SK-N-SH (cell line): Measurements from ENCODE around the gene ZSCAN18. TPM values are rescaled to one million over a fixed set of nuclear protein-coding genes. Genes with fewer than 3 reads are reported as not detected.

Experiments
- CTCF ChIA-PET: fragments of 300-600, 350-600 bp; formaldehyde crosslinking; extraction: SDS; loops from one replicate; lab custom pipeline; 2021; lab: Yijun Ruan, JAX
- POLR2A ChIA-PET: fragments of 350-600 bp; sonication (Branson Sonifier 250); formaldehyde crosslinking; extraction: SDS; loops from one replicate; lab custom pipeline; 2020; ENCODE audit warnings: antibody characterized with exemption, inconsistent platforms; lab: Yijun Ruan, JAX
- DNase-seq: peaks from one replicate; pipeline ENCODE4 v3.0.0; 2012
- H2AFZ ChIP-seq: fragments of 200-600 bp; sonication (generic); 2 replicates; pipeline ENCODE4 v1.8.1; 2016; ENCODE audit warnings: antibody characterized with exemption, mild to moderate bottlenecking, low read depth
- H3F3A ChIP-seq: fragments of 200-600 bp; sonication (generic); replicated peaks from 2 replicates; pipeline ENCODE3; 2016; ENCODE audit warnings: antibody characterized with exemption, mild to moderate bottlenecking; ENCODE audit not compliant: insufficient read depth
- H3K27ac ChIP-seq, 2 experiments: fragments of 200-500 bp in 1 of 2; fragments of 200-600 bp in 1 of 2; sonication (Bioruptor generic) in 1 of 2; sonication (generic), shearing (Covaris generic) in 1 of 2; 2 replicates each; pipeline versions ENCODE4 v1.5.1 to v1.6.1; 2014 to 2016; ENCODE audit warnings: low read depth in 2 of 2, inconsistent platforms in 1 of 2, low read length in 1 of 2, mild to moderate bottlenecking in 1 of 2, mixed read lengths in 1 of 2
- H3K27me3 ChIP-seq: fragments of 200-600 bp; sonication (generic), shearing (Covaris generic); 2 replicates; pipeline ENCODE4 v1.6.1; 2016; ENCODE audit warnings: mixed run types; ENCODE audit not compliant: insufficient read depth
- H3K36me3 ChIP-seq, 2 experiments: fragments of 200-500 bp in 1 of 2; fragments of 200-600 bp in 1 of 2; sonication (Bioruptor generic) in 1 of 2; sonication (generic) in 1 of 2; replicated peaks in 1 of 2; 2 replicates each; pipeline versions ENCODE3 to v1.5.1; 2014 to 2016; ENCODE audit warnings: low read length in 1 of 2, mild to moderate bottlenecking in 1 of 2; ENCODE audit not compliant: insufficient read depth in 2 of 2, control insufficient read depth in 1 of 2
- H3K4me1 ChIP-seq, 2 experiments: fragments of 200-500 bp in 1 of 2; fragments of 200-600 bp in 1 of 2; sonication (Bioruptor generic) in 1 of 2; sonication (generic), shearing (Covaris generic) in 1 of 2; 2 replicates each; pipeline versions ENCODE4 v1.5.1 to v1.6.1; 2014 to 2016; ENCODE audit warnings: low read depth in 1 of 2, low read length in 1 of 2, mixed run types in 1 of 2; ENCODE audit not compliant: insufficient read depth in 2 of 2, control insufficient read depth in 1 of 2
- H3K4me2 ChIP-seq: fragments of 200-600 bp; sonication (generic), shearing (Covaris generic); 2 replicates; pipeline ENCODE4 v1.6.1; 2017; ENCODE audit warnings: mixed run types
- H3K4me3 ChIP-seq, 2 experiments: fragments of 200-500 bp in 1 of 2; fragments of 200-600 bp in 1 of 2; sonication (Bioruptor generic) in 1 of 2; sonication (generic), shearing (Covaris generic) in 1 of 2; 2 replicates each; pipeline versions ENCODE4 v1.5.1 to v1.8.1; 2014 to 2016; ENCODE audit warnings: low read depth in 2 of 2, inconsistent platforms in 1 of 2, low read length in 1 of 2, mild to moderate bottlenecking in 1 of 2, mixed read lengths in 1 of 2, moderate library complexity in 1 of 2
- H3K79me2 ChIP-seq: fragments of 200-600 bp; sonication (generic); 2 replicates; pipeline ENCODE4 v1.8.1; 2017; ENCODE audit warnings: mild to moderate bottlenecking; ENCODE audit not compliant: insufficient read depth
- H3K9ac ChIP-seq: fragments of 200-600 bp; sonication (generic); 2 replicates; pipeline ENCODE4 v1.6.1; 2017; ENCODE audit warnings: mixed run types
- H3K9me2 ChIP-seq: fragments of 200-600 bp; sonication (generic); 2 replicates; pipeline ENCODE4 v1.6.1; 2017; ENCODE audit warnings: mixed run types
- H3K9me3 ChIP-seq: fragments of 200-600 bp; sonication (generic); 2 replicates; pipeline ENCODE4 v1.6.1; 2017; ENCODE audit warnings: mixed run types, mild to moderate bottlenecking, moderate library complexity
- H4K20me1 ChIP-seq: fragments of 200-600 bp; sonication (generic); 2 replicates; pipeline ENCODE4 v1.6.1; 2017; ENCODE audit warnings: mild to moderate bottlenecking, mixed run types; ENCODE audit not compliant: insufficient read depth
- EZH2phosphoT487 ChIP-seq: fragments of 200-600 bp; sonication (generic); IDR thresholded peaks from 2 replicates; pipeline ENCODE4 v1.6.1; 2017; ENCODE audit warnings: low read depth, mixed run types, mild to moderate bottlenecking, antibody characterized with exemption, moderate library complexity, borderline replicate concordance
- FOSL2 ChIP-seq: IDR thresholded peaks from 2 replicates; pipeline ENCODE4 v1.4.0; 2012; ENCODE audit warnings: low read depth, mild to moderate bottlenecking, moderate library complexity, borderline replicate concordance
- FOXJ3 ChIP-seq: sonication (generic); formaldehyde crosslinking; IDR thresholded peaks from 2 replicates; pipeline ENCODE4 v1.5.1; 2020; ENCODE audit warnings: mild to moderate bottlenecking, missing genetic modification reagents
- GABPA ChIP-seq: IDR thresholded peaks from 2 replicates; pipeline ENCODE4 v1.4.0; 2012; ENCODE audit warnings: low read depth, mild to moderate bottlenecking
- MAX ChIP-seq: IDR thresholded peaks from 2 replicates; pipeline ENCODE4 v1.4.0; 2012; ENCODE audit warnings: low read depth
- MEF2A ChIP-seq: IDR thresholded peaks from 2 replicates; pipeline ENCODE4 v1.4.0; 2012; ENCODE audit warnings: low read depth, borderline replicate concordance
- NFIC ChIP-seq: IDR thresholded peaks from 2 replicates; pipeline ENCODE4 v1.4.0; 2012; ENCODE audit warnings: borderline replicate concordance
- POLR2AphosphoS5 ChIP-seq: IDR thresholded peaks from 2 replicates; pipeline ENCODE4 v1.6.1; 2012; ENCODE audit warnings: low read depth, low read length
- RXRA ChIP-seq: IDR thresholded peaks from 2 replicates; pipeline ENCODE4 v1.4.0; 2012; ENCODE audit warnings: low read depth, mild to moderate bottlenecking, borderline replicate concordance
- SIN3A ChIP-seq: IDR thresholded peaks from 2 replicates; pipeline ENCODE4 v1.6.1; 2012; ENCODE audit warnings: low read depth, mild to moderate bottlenecking, low read length, moderate library complexity, borderline replicate concordance
- SMC3 ChIP-seq: IDR thresholded peaks from 2 replicates; pipeline ENCODE4 v1.6.1; 2012; ENCODE audit warnings: low read depth, low read length, improper control_type of control experiment
- TAF1 ChIP-seq: IDR thresholded peaks from 2 replicates; pipeline ENCODE4 v1.6.1; 2012; ENCODE audit warnings: low read depth, mild to moderate bottlenecking, low read length, moderate library complexity, borderline replicate concordance
- USF1 ChIP-seq: IDR thresholded peaks from 2 replicates; pipeline ENCODE4 v1.4.0; 2012; ENCODE audit warnings: low read depth, borderline replicate concordance
- USF2 ChIP-seq: fragments of 150-350 bp; IDR thresholded peaks from 2 replicates; pipeline ENCODE4 v1.6.1; 2017; ENCODE audit warnings: antibody characterized with exemption, low read length, low read depth, borderline replicate concordance
- YY1 ChIP-seq: IDR thresholded peaks from 2 replicates; pipeline ENCODE4 v1.4.0; 2012; ENCODE audit warnings: low read depth, mild to moderate bottlenecking
- WGBS: methylation state at CpG from one replicate; pipeline ENCODE4 v1.1.6; 2017; ENCODE audit warnings: low lambda C conversion rate; 5-methylcytosine and 5-hydroxymethylcytosine counted together
- polyA plus RNA-seq, 3 experiments: library from polyadenylated mRNA; depleted of rRNA; stranded (reverse); fragments of >200 nt; gene quantifications; 2 replicates each; pipeline ENCODE4 v1.2.3, GENCODE V29; 2012

ZSCAN18 gene
- polyA plus RNA-seq, 1 of the 3 experiments (the other 2 are of a cell fraction): 26.7 TPM

- TF ChIP-seq MEF2A: no peak
- no peak for TF ChIP-seq SIN3A
- no peak for TF ChIP-seq FOSL2
- TF ChIP-seq SMC3: no peak
- no peak for TF ChIP-seq POLR2AphosphoS5
- TF ChIP-seq TAF1: no peak
- no peak for TF ChIP-seq NFIC
- no peak for TF ChIP-seq USF1
- TF ChIP-seq RXRA: no peak
- TF ChIP-seq YY1: no peak
- TF ChIP-seq EZH2phosphoT487: no peak
- TF ChIP-seq MAX: no peak
- no peak for TF ChIP-seq FOXJ3 (CRISPR knock-in tag)
- no peak for TF ChIP-seq USF2
- Histone ChIP-seq H3K4me1 (no peaks in the 10 kb centered on the region), H3K36me3 (no peaks in the 10 kb centered on the region), H3K27ac (no peak overlapping the region), H4K20me1 (no peaks in the 10 kb centered on the region), H3K9ac (no peak overlapping the region), H3K9me3 (no peaks in the 10 kb centered on the region), H3K4me2 (no peak overlapping the region), H3K4me3 (no peak overlapping the region), H3K9me2 (no peaks in the 10 kb centered on the region), H3K79me2 (no peaks in the 10 kb centered on the region), H3K27me3 (no peaks in the 10 kb centered on the region), H3F3A (no peaks in the 10 kb centered on the region), H2AFZ (no peak overlapping the region)
- ChIA-PET POLR2A (no interaction called here), CTCF (no interaction called here)
- WGBS: 67% methylated on average over 39 of the region's 54 CpGs
- DNase-seq: no peak
Measured at GRCh38 chr19:58042495-58043340, 55.3 kb downstream of the ZSCAN18 start.

GRCh38 chr19:58040751-58041525, 57.1 kb downstream of the ZSCAN18 start:
- H2AFZ ChIP-seq: no peak overlapping the region
- H3K4me3 ChIP-seq: no peak overlapping the region
- WGBS: 44% methylated on average over 19 of the region's 21 CpGs
- TF ChIP-seq GABPA: no peak
- TF ChIP-seq MAX: no peak
- no peak for TF ChIP-seq NFIC
- no peak for TF ChIP-seq POLR2AphosphoS5
- no peak for TF ChIP-seq USF1
- no peaks in the 10 kb centered on the region for H3K9me3 ChIP-seq
- DNase-seq: no peak
- no peaks in the 10 kb centered on the region for H3K27me3 ChIP-seq
- H3F3A ChIP-seq: no peaks in the 10 kb centered on the region
- no peaks in the 10 kb centered on the region for H3K36me3 ChIP-seq
- no peaks in the 10 kb centered on the region for H4K20me1 ChIP-seq
- CTCF ChIA-PET: no interaction called here
- no peaks in the 10 kb centered on the region for H3K79me2 ChIP-seq
- no peaks in the 10 kb centered on the region for H3K9me2 ChIP-seq
- no peaks in the 10 kb centered on the region for H3K4me1 ChIP-seq
- H3K27ac ChIP-seq: no peak overlapping the region
- POLR2A ChIA-PET: no interaction called here
- no peak overlapping the region for H3K9ac ChIP-seq
- H3K4me2 ChIP-seq: no peak overlapping the region
